Nucleus accumbens (tissue), 56 donors: ENCODE data around the gene BDKRB1.
A peak's percentile ranks its signal among the peaks of the same experiment; 100 is the strongest.

ENCODE experiments used
- DNase-seq, 56 donors: peaks; one replicate each; lab custom pipeline; 2025; lab: John Stamatoyannopoulos, UW

Gene BDKRB1

GRCh38 chr14:96275177-96276112 is 19.4 kb downstream of the BDKRB1 start:
- DNase-seq, result peak in 52 of 56 donors; percentile 15 to 89 (median 68)

GRCh38 chr14:96277890-96278289 is 21.9 kb downstream of the BDKRB1 start:
- DNase-seq, result no peak

GRCh38 chr14:96279564-96279963 is 23.6 kb downstream of the BDKRB1 start:
- DNase-seq, result no peak

GRCh38 chr14:96280104-96280503 is 24.1 kb downstream of the BDKRB1 start:
- no peak for DNase-seq

- no peak for DNase-seq
These were observed 25.5 kb downstream of the BDKRB1 start for GRCh38 chr14:96281486-96281885.

GRCh38 chr14:96284008-96284407 is 28.0 kb downstream of the BDKRB1 start:
- no peak for DNase-seq

- DNase-seq, result no peak
These were observed 28.4 kb downstream of the BDKRB1 start for GRCh38 chr14:96284430-96284829.

GRCh38 chr14:96285667-96286066 is 29.7 kb downstream of the BDKRB1 start:
- DNase-seq, result no peak

- no peak for DNase-seq
These were observed 30.2 kb downstream of the BDKRB1 start for GRCh38 chr14:96286251-96286650.

GRCh38 chr14:96287856-96288255 is 31.8 kb downstream of the BDKRB1 start:
- no peak for DNase-seq

- DNase-seq, result no peak
These were observed 38.2 kb downstream of the BDKRB1 start for GRCh38 chr14:96294246-96294645.

- no peak for DNase-seq
These were observed 41.0 kb downstream of the BDKRB1 start for GRCh38 chr14:96297000-96297399.

GRCh38 chr14:96297997-96298515 is 42.0 kb downstream of the BDKRB1 start:
- no peak for DNase-seq

GRCh38 chr14:96299441-96299840 is 43.4 kb downstream of the BDKRB1 start:
- DNase-seq, result peak in 6 of 56 donors; percentile 1 to 13 (median 6)

GRCh38 chr14:96303981-96304380 is 48.0 kb downstream of the BDKRB1 start:
- no peak for DNase-seq

- DNase-seq, result no peak
These were observed 48.9 kb downstream of the BDKRB1 start for GRCh38 chr14:96304956-96305355.

GRCh38 chr14:96307434-96307833 is 51.4 kb downstream of the BDKRB1 start:
- DNase-seq, result no peak

- no peak for DNase-seq
These were observed 53.3 kb downstream of the BDKRB1 start for GRCh38 chr14:96309133-96309895.

- no peak for DNase-seq
These were observed 53.9 kb downstream of the BDKRB1 start for GRCh38 chr14:96309896-96310330.

- DNase-seq, result no peak
These were observed 54.9 kb downstream of the BDKRB1 start for GRCh38 chr14:96310906-96311305.
